IPS DF 6.9 (cell line): ENCODE results near the gene IGSF9B.

Experiments
- DNase-seq: peaks from one replicate; pipeline ENCODE4 v3.0.0-alpha.2; 2013; ENCODE audit warnings: low read depth, low spot score
- H3K27ac ChIP-seq: one replicate; pipeline ENCODE4 v1.5.1; 2013; ENCODE audit warnings: low read length, control low read depth
- H3K27me3 ChIP-seq: 2 replicates; pipeline ENCODE4 v1.6.1; 2013; ENCODE audit warnings: mild to moderate bottlenecking, low read length; ENCODE audit not compliant: control insufficient read depth, insufficient read depth
- H3K36me3 ChIP-seq: 2 replicates; pipeline ENCODE4 v1.6.1; 2013; ENCODE audit warnings: low read length; ENCODE audit not compliant: control insufficient read depth, insufficient read depth
- H3K4me1 ChIP-seq: 2 replicates; pipeline ENCODE4 v1.6.1; 2013; ENCODE audit warnings: low read length; ENCODE audit not compliant: control insufficient read depth, insufficient read depth
- H3K4me3 ChIP-seq: 2 replicates; pipeline ENCODE4 v1.5.1; 2013; ENCODE audit warnings: mild to moderate bottlenecking, low read length
- H3K9me3 ChIP-seq: 2 replicates; pipeline ENCODE4 v1.6.1; 2013; ENCODE audit warnings: low read length, inconsistent platforms; ENCODE audit not compliant: control insufficient read depth, insufficient read depth
- WGBS: extraction: QIAGEN DNeasy Blood & Tissue Kit; methylation state at CpG from one replicate; pipeline ENCODE4 v1.1.7; 2013; ENCODE audit warnings: mixed read lengths, missing lambda C conversion rate; ENCODE audit not compliant: insufficient read length, insufficient coverage; 5-methylcytosine and 5-hydroxymethylcytosine counted together

IGSF9B gene

GRCh38 chr11:133971881-133972280 is 15.1 kb upstream of the IGSF9B start:
- Histone ChIP-seq H3K27ac (no peak overlapping the region), H3K36me3 (no peaks in the 10 kb centered on the region), H3K4me1 (peaks cover 3% of the 10 kb centered on the region), H3K9me3 (no peaks in the 10 kb centered on the region), H3K27me3 (no peaks in the 10 kb centered on the region), H3K4me3 (no peak overlapping the region)
- no peak for DNase-seq
- no CpG with 5 or more reads among the region's 11 CpGs for WGBS

GRCh38 chr11:133969112-133969511 is 12.3 kb upstream of the IGSF9B start:
- no peaks in the 10 kb centered on the region for H3K27me3 ChIP-seq
- no peaks in the 10 kb centered on the region for H3K9me3 ChIP-seq
- H3K4me3 ChIP-seq: no peak overlapping the region
- no peaks in the 10 kb centered on the region for H3K36me3 ChIP-seq
- peaks cover 3% of the 10 kb centered on the region for H3K4me1 ChIP-seq
- no peak for DNase-seq
- no peak overlapping the region for H3K27ac ChIP-seq
- WGBS: no CpG with 5 or more reads among the region's 11 CpGs

GRCh38 chr11:133968300-133968699 is 11.5 kb upstream of the IGSF9B start:
- no peaks in the 10 kb centered on the region for H3K9me3 ChIP-seq
- no peaks in the 10 kb centered on the region for H3K36me3 ChIP-seq
- no peaks in the 10 kb centered on the region for H3K27me3 ChIP-seq
- no peak overlapping the region for H3K27ac ChIP-seq
- no peak overlapping the region for H3K4me3 ChIP-seq
- WGBS: no CpG with 5 or more reads among the region's 6 CpGs
- no peak for DNase-seq
- H3K4me1 ChIP-seq: peaks cover 3% of the 10 kb centered on the region

- Histone ChIP-seq H3K4me1 (peaks cover 3% of the 10 kb centered on the region), H3K27me3 (no peaks in the 10 kb centered on the region), H3K4me3 (no peak overlapping the region), H3K36me3 (no peaks in the 10 kb centered on the region), H3K27ac (no peak overlapping the region), H3K9me3 (no peaks in the 10 kb centered on the region)
- no CpG with 5 or more reads among the region's 28 CpGs for whole genome bisulfite sequencing
- no peak for DNase-seq
Measured at GRCh38 chr11:133967599-133968238, 11.0 kb upstream of the IGSF9B start.

- no peak for DNase-seq
Measured at GRCh38 chr11:133966921-133967598, 10.3 kb upstream of the IGSF9B start.

GRCh38 chr11:133966172-133966651 is 9.4 kb upstream of the IGSF9B start:
- Histone ChIP-seq H3K27me3 (no peaks in the 10 kb centered on the region), H3K27ac (no peak overlapping the region), H3K36me3 (no peaks in the 10 kb centered on the region), H3K9me3 (no peaks in the 10 kb centered on the region), H3K4me3 (no peak overlapping the region), H3K4me1 (peaks cover 3% of the 10 kb centered on the region)
- no CpG with 5 or more reads among the region's 7 CpGs for WGBS
- DNase-seq: no peak

More at GRCh38 chr11:133966921-133967598, 10.3 kb upstream of the IGSF9B start:
- no CpG with 5 or more reads among the region's 43 CpGs for WGBS
- Histone ChIP-seq H3K4me1 (peaks cover 3% of the 10 kb centered on the region), H3K4me3 (no peak overlapping the region), H3K27me3 (no peaks in the 10 kb centered on the region), H3K9me3 (no peaks in the 10 kb centered on the region), H3K27ac (no peak overlapping the region), H3K36me3 (no peaks in the 10 kb centered on the region)

GRCh38 chr11:133965031-133965601 is 8.3 kb upstream of the IGSF9B start:
- H3K4me1 ChIP-seq: peaks cover 3% of the 10 kb centered on the region
- WGBS: no CpG with 5 or more reads among the region's 10 CpGs
- no peaks in the 10 kb centered on the region for H3K9me3 ChIP-seq
- H3K36me3 ChIP-seq: no peaks in the 10 kb centered on the region
- H3K27me3 ChIP-seq: no peaks in the 10 kb centered on the region
- no peak overlapping the region for H3K27ac ChIP-seq
- no peak for DNase-seq
- no peak overlapping the region for H3K4me3 ChIP-seq

GRCh38 chr11:133964356-133964755 is 7.6 kb upstream of the IGSF9B start:
- H3K4me3 ChIP-seq: no peak overlapping the region
- H3K27me3 ChIP-seq: no peaks in the 10 kb centered on the region
- H3K36me3 ChIP-seq: no peaks in the 10 kb centered on the region
- H3K9me3 ChIP-seq: no peaks in the 10 kb centered on the region
- no peak overlapping the region for H3K27ac ChIP-seq
- peaks cover 3% of the 10 kb centered on the region for H3K4me1 ChIP-seq
- no CpG with 5 or more reads among the region's 7 CpGs for WGBS
- no peak for DNase-seq

- no CpG with 5 or more reads among the region's 8 CpGs for WGBS
- no peaks in the 10 kb centered on the region for H3K36me3 ChIP-seq
- DNase-seq: no peak
- no peaks in the 10 kb centered on the region for H3K27me3 ChIP-seq
- H3K4me3 ChIP-seq: no peak overlapping the region
- H3K27ac ChIP-seq: no peak overlapping the region
- H3K9me3 ChIP-seq: no peaks in the 10 kb centered on the region
- peaks cover 4% of the 10 kb centered on the region; the same call in 1 of the 2 replicates for H3K4me1 ChIP-seq
Measured at GRCh38 chr11:133961890-133962289, 5.1 kb upstream of the IGSF9B start.

- Histone ChIP-seq H3K4me1 (peaks cover 6% of the 10 kb centered on the region; the same call in 1 of the 2 replicates), H3K9me3 (no peaks in the 10 kb centered on the region), H3K4me3 (no peak overlapping the region; the same call in 1 of the 2 replicates), H3K27ac (no peak overlapping the region), H3K27me3 (no peaks in the 10 kb centered on the region), H3K36me3 (no peaks in the 10 kb centered on the region)
- no peak for DNase-seq
- no CpG with 5 or more reads among the region's 7 CpGs for WGBS
Measured at GRCh38 chr11:133957900-133958299, 1.1 kb upstream of the IGSF9B start.
